SK-N-SH (cell line): ENCODE results near the gene HBG1.

Experiments used
- CTCF ChIP-seq: fragments of 200-600 bp; sonication (generic); IDR thresholded peaks from 2 replicates; pipeline ENCODE4 v1.6.1; 2017; ENCODE audit warnings: antibody characterized with exemption, mild to moderate bottlenecking, moderate library complexity
- TAF1 ChIP-seq: IDR thresholded peaks from 2 replicates; pipeline ENCODE4 v1.6.1; 2012; ENCODE audit warnings: low read depth, mild to moderate bottlenecking, low read length, moderate library complexity, borderline replicate concordance
- TCF12 ChIP-seq: IDR thresholded peaks from 2 replicates; pipeline ENCODE4 v1.4.0; 2012
- YY1 ChIP-seq: IDR thresholded peaks from 2 replicates; pipeline ENCODE4 v1.4.0; 2012; ENCODE audit warnings: low read depth, mild to moderate bottlenecking

- no peak for TF ChIP-seq TCF12
- no peak for TF ChIP-seq YY1
- no peak for TF ChIP-seq TAF1
- no peak for TF ChIP-seq CTCF
Measured at GRCh38 chr11:5198285-5198684, 51.4 kb downstream of the HBG1 start.
